Thymus (tissue), 11 donors: ENCODE data around the gene CRKL. TPM values are rescaled to one million over a fixed set of nuclear protein-coding genes. Genes with fewer than 3 reads are reported as not detected.

Source experiments
- DNase-seq, 9 donors: peaks; one replicate each; pipeline ENCODE4 v3.0.0-alpha.2; 2013; ENCODE audit warnings: low spot score in 9 of 9, low read depth in 6 of 9, missing footprints in 1 of 9
- H3K27ac ChIP-seq, 2 donors: one replicate each; pipeline ENCODE4 v1.5.1; 2013; ENCODE audit warnings: control low read depth in 1 of 2, low read depth in 1 of 2, low read length in 1 of 2, mild to moderate bottlenecking in 1 of 2, moderate library complexity in 1 of 2
- H3K27me3 ChIP-seq, 2 donors: one replicate each; pipeline ENCODE4 v1.5.1; 2013; ENCODE audit warnings: low read length in 1 of 2; ENCODE audit not compliant: control insufficient read depth in 2 of 2, insufficient read depth in 1 of 2
- H3K36me3 ChIP-seq, 2 donors: one replicate each; pipeline ENCODE4 v1.5.1; 2013; ENCODE audit warnings: low read length in 1 of 2, mild to moderate bottlenecking in 1 of 2, moderate library complexity in 1 of 2; ENCODE audit not compliant: control insufficient read depth in 2 of 2, insufficient read depth in 2 of 2
- H3K4me1 ChIP-seq, 2 donors: one replicate each; pipeline ENCODE4 v1.5.1; 2013; ENCODE audit warnings: low read length in 2 of 2; ENCODE audit not compliant: control insufficient read depth in 2 of 2, insufficient read depth in 2 of 2
- H3K4me3 ChIP-seq, 2 donors: one replicate each; pipeline ENCODE4 v1.5.1; 2013; ENCODE audit warnings: low read length in 2 of 2, control low read depth in 1 of 2, mild to moderate bottlenecking in 1 of 2
- H3K9me3 ChIP-seq, 2 donors: one replicate each; pipeline ENCODE4 v1.5.1; 2013; ENCODE audit warnings: low read length in 1 of 2, mild to moderate bottlenecking in 1 of 2; ENCODE audit not compliant: control insufficient read depth in 2 of 2, insufficient read depth in 1 of 2
- WGBS: extraction: QIAGEN DNeasy Blood & Tissue Kit; methylation state at CpG from one replicate; pipeline ENCODE4 v1.1.7; 2013; 5-methylcytosine and 5-hydroxymethylcytosine counted together
- polyA plus RNA-seq: library from polyadenylated mRNA; stranded (reverse); fragments of 200-250 nt; gene quantifications from one replicate; pipeline ENCODE4 v1.2.3, GENCODE V29; 2013
- total RNA-seq: library from RNA; stranded (reverse); fragments of 120-200 nt; gene quantifications from one replicate; pipeline ENCODE4 v1.2.4, GENCODE V29; 2013
- donor health status: healthy.

The CRKL gene
- total and polyA plus RNA-seq, 2 donors: 21.9 to 30.7 TPM

DNA sequence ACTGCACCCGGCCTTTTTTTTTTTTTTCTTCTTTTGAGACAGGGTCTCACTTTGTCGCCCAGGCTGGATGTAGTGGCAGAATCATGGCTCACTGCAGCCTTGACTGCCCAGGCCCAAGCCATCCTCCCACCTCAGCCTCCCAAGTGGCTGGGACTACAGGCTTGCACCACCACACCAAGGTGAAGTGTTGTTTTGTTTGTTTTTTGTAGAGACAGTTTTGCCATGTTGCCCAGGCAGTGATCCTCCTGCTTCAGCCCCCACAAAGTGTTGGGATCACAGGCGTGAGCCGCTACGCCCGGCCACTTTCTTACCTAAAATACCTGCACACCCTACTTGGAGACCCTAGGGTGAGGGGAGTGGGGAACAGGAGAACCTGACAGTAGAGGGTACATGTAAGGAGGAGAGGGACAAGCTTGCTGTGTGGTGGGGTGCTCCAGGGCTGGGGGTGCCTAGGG is 45.3 kb downstream of the CRKL start:
- Histone ChIP-seq H3K9me3 (no peaks in the 10 kb centered on the region), H3K36me3 (no peaks in the 10 kb centered on the region), H3K4me1 (peaks cover 0 to 6% of the 10 kb centered on the region in 2 donors), H3K4me3 (no peak overlapping the region), H3K27me3 (peaks cover 33 to 80% of the 10 kb centered on the region in 2 donors), H3K27ac (no peak overlapping the region)
- 98% methylated on average over 6 of the region's 6 CpGs for WGBS
- no peak for DNase-seq

DNA sequence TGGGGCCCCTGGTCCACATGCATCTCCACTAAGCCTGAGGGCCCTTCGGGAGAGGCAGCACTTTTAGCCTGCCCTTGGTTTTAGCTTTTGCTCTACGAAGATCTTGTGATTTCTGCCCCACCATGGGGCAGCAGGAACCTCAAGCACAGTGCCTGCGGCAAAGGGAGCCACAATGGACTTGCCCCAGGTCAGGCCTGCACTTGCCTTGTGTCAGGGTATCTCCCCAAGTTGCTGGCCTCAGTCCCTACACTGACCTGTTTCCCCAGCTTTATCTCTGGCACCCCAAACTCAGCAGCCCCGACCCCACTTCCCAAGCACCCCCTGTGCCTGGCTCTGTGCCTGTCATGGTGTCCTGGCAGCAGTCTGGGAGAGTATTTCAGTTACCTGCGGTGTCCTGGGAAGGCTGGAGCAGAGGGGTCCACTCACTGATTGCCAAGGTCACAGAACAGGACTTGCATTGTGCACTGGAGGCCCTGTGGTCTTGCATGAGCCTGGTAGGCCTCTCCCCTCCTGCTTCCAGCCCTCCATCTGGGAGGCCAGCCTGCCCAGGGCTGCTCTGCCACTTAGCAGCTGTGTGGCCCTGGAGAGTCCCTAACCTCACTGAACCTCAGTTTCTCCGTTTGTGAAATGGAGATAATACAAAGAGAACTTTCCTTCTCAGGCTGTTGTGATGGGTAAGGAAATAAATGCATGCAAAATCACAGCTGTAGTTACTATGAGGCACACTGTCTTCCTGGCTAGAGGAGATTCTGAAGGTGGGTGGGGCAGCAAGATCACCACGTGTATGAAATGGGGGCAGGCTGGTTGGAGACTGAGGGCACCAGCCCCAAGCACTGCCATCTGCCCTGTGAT is 46.2 kb downstream of the CRKL start:
- 90% methylated on average over 7 of the region's 7 CpGs for WGBS
- Histone ChIP-seq H3K4me3 (no peak overlapping the region), H3K9me3 (no peaks in the 10 kb centered on the region), H3K27ac (no peak overlapping the region), H3K27me3 (peaks cover 26 to 76% of the 10 kb centered on the region in 2 donors), H3K36me3 (no peaks in the 10 kb centered on the region), H3K4me1 (peaks cover 0 to 6% of the 10 kb centered on the region in 2 donors)
- no peak for DNase-seq

DNA sequence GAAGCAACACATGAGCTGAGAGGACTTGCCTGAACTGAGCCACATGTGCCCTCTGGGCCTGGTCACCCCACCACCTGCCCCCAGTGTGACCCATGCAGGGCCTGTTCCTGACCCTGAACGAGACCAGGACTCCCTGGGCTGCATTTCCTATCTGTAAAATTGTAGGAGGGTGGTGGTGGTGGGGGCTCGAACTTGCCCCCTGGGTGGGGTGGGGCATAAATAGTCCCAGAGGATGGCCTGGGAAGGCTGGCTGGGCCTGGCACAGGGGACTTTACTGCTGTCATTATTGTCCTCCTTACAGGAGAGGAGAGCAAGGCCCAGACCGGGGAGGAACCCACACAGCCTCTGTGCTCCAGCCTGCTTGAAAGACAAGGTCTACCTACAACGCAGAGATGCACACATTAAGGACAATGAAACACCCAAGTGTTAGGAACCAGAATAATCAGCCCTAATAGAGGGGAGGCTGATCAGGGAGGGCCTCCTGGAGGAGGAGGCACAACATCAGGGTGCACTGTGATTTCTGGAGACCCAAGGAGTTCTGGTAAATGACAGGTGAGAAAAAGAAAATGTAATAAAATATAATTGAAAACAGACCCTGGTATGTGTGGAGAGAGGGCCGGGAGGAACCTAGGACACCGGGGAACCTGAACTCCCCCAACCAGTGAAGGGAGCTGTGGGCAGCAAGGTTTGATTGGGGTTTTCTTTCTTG is 47.0 kb downstream of the CRKL start:
- Histone ChIP-seq H3K9me3 (no peaks in the 10 kb centered on the region), H3K36me3 (no peaks in the 10 kb centered on the region), H3K4me3 (peak overlapping the region in 1 of 2 donors; percentile 33), H3K27me3 (peaks cover 23 to 68% of the 10 kb centered on the region in 2 donors), H3K27ac (no peak overlapping the region), H3K4me1 (peaks cover 0 to 6% of the 10 kb centered on the region in 2 donors)
- no peak for DNase-seq
- 65% methylated on average over 6 of the region's 6 CpGs for WGBS

DNA sequence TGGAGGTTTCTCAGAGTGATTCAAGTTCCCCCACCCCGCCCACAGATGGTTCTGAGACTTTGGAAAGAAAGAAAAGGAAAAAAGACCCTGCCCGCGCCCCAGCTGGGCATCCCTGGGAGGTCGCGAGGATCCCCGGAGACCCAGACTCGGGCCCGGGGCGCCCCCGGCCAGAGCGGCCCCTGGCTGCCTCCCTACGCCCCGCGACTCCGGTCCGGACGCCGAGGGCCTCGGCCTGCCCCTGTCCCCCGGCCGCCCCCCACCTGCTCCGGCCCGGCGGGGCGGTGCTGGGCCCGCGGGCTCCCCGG is 47.5 kb downstream of the CRKL start:
- Histone ChIP-seq H3K27me3 (peaks cover 23 to 65% of the 10 kb centered on the region in 2 donors), H3K27ac (no peak overlapping the region), H3K4me3 (peak overlapping the region in 1 of 2 donors; percentile 33), H3K4me1 (peaks cover 0 to 6% of the 10 kb centered on the region in 2 donors), H3K9me3 (no peaks in the 10 kb centered on the region), H3K36me3 (no peaks in the 10 kb centered on the region)
- DNase-seq: no peak
- under 1% methylated on average over 28 of the region's 28 CpGs for WGBS

DNA sequence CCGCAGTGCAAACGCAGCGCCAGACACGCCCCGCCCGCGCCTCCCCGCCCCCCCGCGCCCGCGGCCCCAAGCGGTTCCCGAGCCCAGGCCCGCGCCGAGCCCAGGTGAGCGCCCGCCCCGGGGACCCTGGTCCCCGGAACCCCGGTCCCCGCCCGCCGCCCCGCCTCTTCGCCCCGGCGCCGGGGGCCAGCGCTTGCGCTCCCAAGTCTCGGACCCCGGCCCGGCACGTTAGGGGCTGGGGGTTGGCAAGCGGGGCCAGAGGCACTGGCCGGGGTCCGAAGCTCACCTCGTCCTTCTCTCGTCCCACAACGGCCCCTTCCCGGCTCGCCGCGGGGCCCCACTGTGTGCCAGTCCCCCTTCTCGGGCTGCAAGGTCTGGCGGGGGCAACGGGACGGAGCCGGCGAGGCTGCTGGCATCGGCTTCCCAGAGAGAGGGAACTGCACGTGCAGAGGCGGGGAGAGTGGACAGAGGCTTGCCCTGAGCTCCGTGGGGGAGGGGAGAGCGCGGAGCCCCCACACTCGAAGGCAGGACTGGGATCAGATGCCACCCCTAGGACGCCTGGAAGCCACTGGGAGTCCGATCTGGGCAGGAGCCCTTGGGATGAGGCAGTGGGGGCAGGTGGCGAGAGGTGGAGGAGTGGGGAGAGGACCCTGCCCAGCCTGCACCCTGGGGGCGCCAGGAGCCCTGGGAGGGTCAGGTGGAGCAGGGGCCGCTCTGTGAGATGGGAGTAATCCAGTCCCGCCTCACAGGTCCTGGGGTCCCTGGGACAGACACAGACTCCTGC is 48.1 kb downstream of the CRKL start:
- DNase-seq: no peak
- Histone ChIP-seq H3K4me1 (peaks cover 0 to 6% of the 10 kb centered on the region in 2 donors), H3K4me3 (peak overlapping the region in 1 of 2 donors; percentile 33), H3K27me3 (peaks cover 23 to 59% of the 10 kb centered on the region in 2 donors), H3K27ac (no peak overlapping the region), H3K9me3 (no peaks in the 10 kb centered on the region), H3K36me3 (no peaks in the 10 kb centered on the region)
- WGBS: 15% methylated on average over 61 of the region's 65 CpGs

DNA sequence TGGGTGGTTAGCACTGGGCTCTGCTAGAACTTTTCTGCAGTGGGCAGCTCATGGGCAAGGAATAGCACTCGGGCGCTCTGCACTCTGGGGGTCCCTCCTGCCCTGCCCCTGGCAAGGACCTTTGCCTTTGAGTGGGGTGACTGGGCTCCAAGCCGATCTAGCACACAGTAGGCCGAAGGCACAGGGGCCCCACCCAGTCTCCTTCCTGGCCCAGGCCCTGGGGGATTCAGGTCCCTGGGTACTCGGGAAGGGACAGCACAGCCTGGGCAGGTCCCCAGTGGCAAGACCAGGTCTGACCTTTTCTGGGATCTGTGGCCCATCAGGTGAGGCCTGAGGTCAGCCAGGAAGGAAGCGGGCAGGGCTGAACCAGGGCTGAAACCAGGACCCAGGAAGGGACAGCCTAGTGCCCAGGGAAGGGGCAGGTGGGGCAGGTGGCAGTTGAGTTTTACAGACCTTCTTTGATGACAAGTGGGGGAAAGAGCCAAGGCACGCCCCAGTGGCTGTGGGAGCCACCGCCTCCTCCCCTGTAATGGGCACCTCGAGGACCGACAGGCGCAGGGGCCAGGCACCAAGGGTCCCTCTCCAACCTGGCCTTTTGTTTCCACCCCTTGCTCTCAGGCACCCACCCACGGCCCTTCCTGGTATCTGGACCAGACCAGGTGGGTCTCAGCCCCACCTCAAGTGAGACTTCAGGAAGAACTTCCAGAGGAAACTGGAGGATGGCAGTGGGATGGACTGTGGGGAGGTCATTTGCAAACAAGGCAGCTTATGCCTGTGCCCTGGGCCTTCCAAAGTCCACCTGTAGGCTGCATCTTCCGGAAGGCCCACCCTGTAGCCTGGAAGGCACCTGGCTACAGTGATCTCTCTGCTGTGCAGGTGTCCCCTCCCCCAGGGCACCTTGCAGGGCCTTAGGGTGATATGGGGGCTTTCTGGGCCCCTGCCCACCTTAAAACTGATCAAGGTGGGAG is 49.0 kb downstream of the CRKL start:
- H3K4me1 ChIP-seq: peaks cover 0 to 6% of the 10 kb centered on the region in 2 donors
- no peak overlapping the region for H3K27ac ChIP-seq
- WGBS: 90% methylated on average over 13 of the region's 13 CpGs
- no peaks in the 10 kb centered on the region for H3K36me3 ChIP-seq
- DNase-seq: no peak
- no peak overlapping the region for H3K4me3 ChIP-seq
- peaks cover 23 to 55% of the 10 kb centered on the region in 2 donors for H3K27me3 ChIP-seq
- H3K9me3 ChIP-seq: no peaks in the 10 kb centered on the region

DNA sequence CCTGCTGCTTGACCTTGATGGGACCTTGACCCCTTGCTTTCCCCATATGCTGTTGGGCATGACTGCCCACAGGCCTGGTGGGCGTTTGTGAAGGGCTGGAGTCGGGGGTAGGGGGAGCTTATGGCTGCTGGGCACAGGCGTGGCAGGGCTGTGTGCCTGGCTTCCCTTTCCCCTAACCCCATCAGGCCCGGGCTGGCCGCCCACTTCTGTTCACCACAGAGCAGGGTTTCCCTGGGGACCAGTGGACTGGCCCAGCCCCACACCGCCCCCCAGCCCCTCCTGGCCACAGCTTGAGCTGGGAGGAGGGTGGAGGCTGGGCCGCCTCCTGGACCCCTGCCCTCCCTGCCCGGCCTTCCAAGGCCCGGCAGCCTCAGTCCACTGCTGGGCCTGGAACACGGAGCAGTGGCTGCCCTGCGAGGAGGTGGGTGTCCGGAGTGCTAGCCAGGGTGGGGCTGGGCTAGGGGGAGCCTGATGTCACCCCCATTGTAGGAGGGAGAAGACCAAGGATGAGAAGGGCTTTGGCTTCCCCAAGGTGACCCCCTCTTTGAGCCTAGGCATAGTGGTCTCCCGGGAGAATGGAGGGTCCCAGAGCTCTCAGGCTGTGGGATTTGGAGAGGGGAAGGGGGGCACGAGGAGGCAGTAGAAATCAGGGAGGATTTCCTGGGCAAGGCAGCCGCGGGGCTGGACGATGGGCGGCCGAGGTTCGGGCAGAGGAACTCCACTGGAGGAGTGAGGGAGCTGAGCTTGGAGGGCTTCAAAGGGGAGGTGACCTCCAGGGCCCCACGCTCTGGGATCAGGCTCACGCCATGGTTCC is 49.9 kb downstream of the CRKL start, which contains the start of gene AIFM3:
Gene AIFM3, plus strand, starts transcription at position 373 of the 814 bp plus-strand sequence. CDS start 690 bp downstream, outside the sequence.
- Histone ChIP-seq H3K4me1 (peaks cover 0 to 6% of the 10 kb centered on the region in 2 donors), H3K27me3 (peaks cover 23 to 59% of the 10 kb centered on the region in 2 donors), H3K4me3 (no peak within 1 kb of the TSS), H3K9me3 (no peaks in the 10 kb centered on the region), H3K36me3 (no peaks in the 10 kb centered on the region), H3K27ac (no peak within 1 kb of the TSS)
- DNase-seq: no peak
- WGBS: 94% methylated on average over 22 of the region's 22 CpGs
